ENCODE results near the gene CCNT2.
"Not testable (repeated sequence)": the region's sequence is repeated elsewhere in the genome, so short reads cannot be mapped to it uniquely, and the experiment has no call there.

- TF ChIP-seq, protein P1, sequence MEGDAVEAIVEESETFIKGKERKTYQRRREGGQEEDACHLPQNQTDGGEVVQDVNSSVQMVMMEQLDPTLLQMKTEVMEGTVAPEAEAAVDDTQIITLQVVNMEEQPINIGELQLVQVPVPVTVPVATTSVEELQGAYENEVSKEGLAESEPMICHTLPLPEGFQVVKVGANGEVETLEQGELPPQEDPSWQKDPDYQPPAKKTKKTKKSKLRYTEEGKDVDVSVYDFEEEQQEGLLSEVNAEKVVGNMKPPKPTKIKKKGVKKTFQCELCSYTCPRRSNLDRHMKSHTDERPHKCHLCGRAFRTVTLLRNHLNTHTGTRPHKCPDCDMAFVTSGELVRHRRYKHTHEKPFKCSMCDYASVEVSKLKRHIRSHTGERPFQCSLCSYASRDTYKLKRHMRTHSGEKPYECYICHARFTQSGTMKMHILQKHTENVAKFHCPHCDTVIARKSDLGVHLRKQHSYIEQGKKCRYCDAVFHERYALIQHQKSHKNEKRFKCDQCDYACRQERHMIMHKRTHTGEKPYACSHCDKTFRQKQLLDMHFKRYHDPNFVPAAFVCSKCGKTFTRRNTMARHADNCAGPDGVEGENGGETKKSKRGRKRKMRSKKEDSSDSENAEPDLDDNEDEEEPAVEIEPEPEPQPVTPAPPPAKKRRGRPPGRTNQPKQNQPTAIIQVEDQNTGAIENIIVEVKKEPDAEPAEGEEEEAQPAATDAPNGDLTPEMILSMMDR (IDR thresholded peaks at IDR 0.05; ENCODE audit: borderline replicate concordance, extremely low read depth, low read length, poor library complexity, severe bottlenecking) = not testable (repeated sequence)
- not testable (repeated sequence) for TF ChIP-seq EZH2 (IDR thresholded peaks at IDR 0.05; ENCODE audit: borderline replicate concordance, low read depth, low read length, severe bottlenecking)
These were observed 58.5 kb downstream of the CCNT2 start for GRCh38 chr2:134977104-134977503.

Data from DND-41 (cell line).